Gastroesophageal sphincter (tissue), 4 donors: ENCODE measurements around the gene HIF1AN. TPM values are rescaled to one million over a fixed set of nuclear protein-coding genes. Genes with fewer than 3 reads are reported as not detected.
"Not testable (repeated sequence)": the region's sequence is repeated elsewhere in the genome, so short reads cannot be mapped to it uniquely, and the experiment has no call there.

Experiments used
- ATAC-seq: fragments of 150-250 bp; one replicate; pipeline ENCODE4 v1.9.1; 2016; ENCODE audit warnings: mild to moderate bottlenecking, moderate library complexity
- H3K27ac ChIP-seq, 4 donors: fragments of 200-600 bp; sonication (generic) in 3 of 4; 1 replicate in 3 of 4; 2 replicates in 1 of 4; pipeline ENCODE4 v1.5.1; 2016 to 2019
- H3K27me3 ChIP-seq: fragments of 200-600 bp; sonication (generic); one replicate; pipeline ENCODE4 v1.5.1; 2019
- H3K36me3 ChIP-seq, 2 donors: fragments of 200-600 bp; sonication (generic); one replicate each; pipeline ENCODE4 v1.5.1; 2019; ENCODE audit warnings: control low read depth in 1 of 2
- H3K4me1 ChIP-seq, 3 donors: fragments of 200-600 bp; sonication (generic); 1 replicate in 2 of 3; 2 replicates in 1 of 3; pipeline ENCODE4 v1.5.1; 2016 to 2019; ENCODE audit warnings: control low read depth in 2 of 3
- H3K4me3 ChIP-seq, 2 donors: fragments of 200-600 bp; sonication (generic); one replicate each; pipeline ENCODE4 v1.5.1; 2019; ENCODE audit warnings: mild to moderate bottlenecking in 1 of 2, moderate library complexity in 1 of 2
- H3K9me3 ChIP-seq, 3 donors: fragments of 200-600 bp; sonication (generic); one replicate each; pipeline ENCODE4 v1.5.1; 2017 to 2019; ENCODE audit warnings: control low read depth in 2 of 3
- CTCF ChIP-seq, 4 experiments: fragments of 200-600 bp in 2 of 4; fragments of 450-650 bp in 2 of 4; sonication (generic) in 1 of 4; IDR thresholded peaks; one replicate each; pipeline ENCODE4 v1.5.1; 2017 to 2019; ENCODE audit warnings: antibody characterized with exemption in 4 of 4, mild to moderate bottlenecking in 2 of 4, moderate library complexity in 2 of 4
- EP300 ChIP-seq: sonication (generic); formaldehyde crosslinking; IDR thresholded peaks from one replicate; pipeline ENCODE4 v1.6.1; 2017; ENCODE audit warnings: antibody characterized with exemption, mild to moderate bottlenecking
- POLR2A ChIP-seq, 2 donors: fragments of 450-650 bp; IDR thresholded peaks; one replicate each; pipeline ENCODE4 v1.6.1; 2017; ENCODE audit warnings: antibody characterized with exemption in 2 of 2, mild to moderate bottlenecking in 2 of 2, moderate library complexity in 1 of 2
- POLR2AphosphoS5 ChIP-seq: sonication (generic); formaldehyde crosslinking; IDR thresholded peaks from one replicate; pipeline ENCODE4 v1.6.1; 2017; ENCODE audit warnings: antibody characterized with exemption
- WGBS, 2 donors: methylation state at CpG; one replicate each; pipeline ENCODE4 v1.1.5; 2018; ENCODE audit warnings: low coverage in 1 of 2; 5-methylcytosine and 5-hydroxymethylcytosine counted together
- total RNA-seq, 4 donors: library from RNA; depleted of rRNA; stranded (reverse); fragments of >200 nt; gene quantifications; one replicate each; pipeline ENCODE4 v1.1.0, GENCODE V29; 2016

Gene HIF1AN
- total RNA-seq, 4 donors from 2014 or later, result 9.0 to 20.3 (median 15.7) TPM

GRCh38 chr10:100571084-100571856, 35.5 kb downstream of the HIF1AN start:
- no peak for ATAC-seq
- Histone ChIP-seq H3K9me3 (no peaks in the 10 kb centered on the region), H3K4me1 (no peaks in the 10 kb centered on the region), H3K27me3 (peaks cover 93% of the 10 kb centered on the region), H3K27ac (no peak overlapping the region), H3K4me3 (no peak overlapping the region), H3K36me3 (no peaks in the 10 kb centered on the region)
- TF ChIP-seq POLR2A (IDR thresholded peaks at IDR 0.05) (no peak), POLR2AphosphoS5 (no peak), CTCF (IDR thresholded peaks at IDR 0.05) (no peak), EP300 (no peak)
- WGBS, 2 donors, result 81% methylated on average over 10 of the region's 24 CpGs; no CpG with 5 or more reads in 1 of the 2 donors

GRCh38 chr10:100575146-100575545, 39.4 kb downstream of the HIF1AN start:
- not testable (repeated sequence) for H3K36me3 ChIP-seq, H3K4me3 ChIP-seq, H3K27ac ChIP-seq, H3K9me3 ChIP-seq, ATAC-seq, H3K4me1 ChIP-seq
- peaks cover 77% of the 10 kb centered on the region for H3K27me3 ChIP-seq
- whole genome bisulfite sequencing, 2 donors, result 69 to 71% methylated on average over 2 to 5 of the region's 7 CpGs

- no peak overlapping the region for H3K27ac ChIP-seq
- peaks cover 71% of the 10 kb centered on the region for H3K27me3 ChIP-seq
- no peaks in the 10 kb centered on the region for H3K36me3 ChIP-seq
- no peak for TF ChIP-seq EP300
- TF ChIP-seq CTCF (IDR thresholded peaks at IDR 0.05), result no peak
- no peak for TF ChIP-seq POLR2A (IDR thresholded peaks at IDR 0.05)
- TF ChIP-seq POLR2AphosphoS5, result no peak
- H3K4me3 ChIP-seq, result no peak overlapping the region
- no peak for ATAC-seq
- no peaks in the 10 kb centered on the region for H3K4me1 ChIP-seq
- no peaks in the 10 kb centered on the region for H3K9me3 ChIP-seq
- WGBS, 2 donors, result 63 to 75% methylated on average over 5 to 6 of the region's 8 CpGs
Measured at GRCh38 chr10:100575585-100576281, 40.0 kb downstream of the HIF1AN start.

GRCh38 chr10:100576282-100576635, 40.5 kb downstream of the HIF1AN start:
- peaks cover 66% of the 10 kb centered on the region for H3K27me3 ChIP-seq
- TF ChIP-seq POLR2A (IDR thresholded peaks at IDR 0.05), result no peak
- TF ChIP-seq POLR2AphosphoS5, result no peak
- no peak for TF ChIP-seq CTCF (IDR thresholded peaks at IDR 0.05)
- TF ChIP-seq EP300, result no peak
- H3K27ac ChIP-seq, result no peak overlapping the region
- no peak overlapping the region for H3K4me3 ChIP-seq
- WGBS, 2 donors, result 75% methylated on average over 5 of the region's 5 CpGs; no CpG with 5 or more reads in 1 of the 2 donors
- ATAC-seq, result no peak
- no peaks in the 10 kb centered on the region for H3K36me3 ChIP-seq
- no peaks in the 10 kb centered on the region for H3K4me1 ChIP-seq
- H3K9me3 ChIP-seq, result no peaks in the 10 kb centered on the region

- H3K9me3 ChIP-seq, result no peaks in the 10 kb centered on the region
- no peak overlapping the region for H3K27ac ChIP-seq
- no peaks in the 10 kb centered on the region for H3K36me3 ChIP-seq
- H3K27me3 ChIP-seq, result peaks cover 52% of the 10 kb centered on the region
- no peak for TF ChIP-seq EP300
- no peak for TF ChIP-seq CTCF (IDR thresholded peaks at IDR 0.05)
- no peak for TF ChIP-seq POLR2A (IDR thresholded peaks at IDR 0.05)
- TF ChIP-seq POLR2AphosphoS5, result no peak
- no peaks in the 10 kb centered on the region for H3K4me1 ChIP-seq
- WGBS, 2 donors, result 60 to 62% methylated on average over 8 to 9 of the region's 9 CpGs
- ATAC-seq, result no peak
- no peak overlapping the region for H3K4me3 ChIP-seq
Measured at GRCh38 chr10:100579261-100580090, 43.7 kb downstream of the HIF1AN start.
